ENCODE results near the gene RBM19. TPM values are rescaled to one million over a fixed set of nuclear protein-coding genes. Genes with fewer than 3 reads are reported as not detected.
A peak's percentile ranks its signal among the peaks of the same experiment; 100 is the strongest.

RBM19 gene
- total RNA-seq, 2 experiments from 2014 or later = 66.9 to 67.7 TPM

GRCh38 chr12:113926788-113927187 lies 39.3 kb downstream of the RBM19 start:
- intact Hi-C loops (cut with micrococcal nuclease) = no loop called here
- CTCF ChIA-PET = no interaction called here
- Mint-ChIP-seq H3K4me1 (ENCODE audit: low read depth) (peaks cover 25% of the 10 kb centered on the region), H3K27ac (no peak overlapping the region), H3K27me3 (no peaks in the 10 kb centered on the region), H3K4me3 (no peak overlapping the region), H3K9me3 (no peaks in the 10 kb centered on the region), H3K36me3 (ENCODE audit: low read depth) (peaks cover 58% of the 10 kb centered on the region)
- ATAC-seq = no peak
- TF ChIP-seq, protein P1, sequence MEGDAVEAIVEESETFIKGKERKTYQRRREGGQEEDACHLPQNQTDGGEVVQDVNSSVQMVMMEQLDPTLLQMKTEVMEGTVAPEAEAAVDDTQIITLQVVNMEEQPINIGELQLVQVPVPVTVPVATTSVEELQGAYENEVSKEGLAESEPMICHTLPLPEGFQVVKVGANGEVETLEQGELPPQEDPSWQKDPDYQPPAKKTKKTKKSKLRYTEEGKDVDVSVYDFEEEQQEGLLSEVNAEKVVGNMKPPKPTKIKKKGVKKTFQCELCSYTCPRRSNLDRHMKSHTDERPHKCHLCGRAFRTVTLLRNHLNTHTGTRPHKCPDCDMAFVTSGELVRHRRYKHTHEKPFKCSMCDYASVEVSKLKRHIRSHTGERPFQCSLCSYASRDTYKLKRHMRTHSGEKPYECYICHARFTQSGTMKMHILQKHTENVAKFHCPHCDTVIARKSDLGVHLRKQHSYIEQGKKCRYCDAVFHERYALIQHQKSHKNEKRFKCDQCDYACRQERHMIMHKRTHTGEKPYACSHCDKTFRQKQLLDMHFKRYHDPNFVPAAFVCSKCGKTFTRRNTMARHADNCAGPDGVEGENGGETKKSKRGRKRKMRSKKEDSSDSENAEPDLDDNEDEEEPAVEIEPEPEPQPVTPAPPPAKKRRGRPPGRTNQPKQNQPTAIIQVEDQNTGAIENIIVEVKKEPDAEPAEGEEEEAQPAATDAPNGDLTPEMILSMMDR (IDR thresholded peaks at IDR 0.05) = no peak
- DNase-seq = peak; percentile 2
- POLR2A ChIA-PET = no interaction called here

- DNase-seq (no peak), ATAC-seq (no peak)
- ChIA-PET POLR2A (no interaction called here), CTCF (no interaction called here)
- H3K4me1 Mint-ChIP-seq (ENCODE audit: low read depth) = peaks cover 6% of the 10 kb centered on the region
- H3K9me3 Mint-ChIP-seq = no peaks in the 10 kb centered on the region
- intact Hi-C loops (cut with micrococcal nuclease) = no loop called here
- H3K27me3 Mint-ChIP-seq = no peaks in the 10 kb centered on the region
- H3K36me3 Mint-ChIP-seq (ENCODE audit: low read depth) = peaks cover 66% of the 10 kb centered on the region
- TF ChIP-seq, protein P1 (IDR thresholded peaks at IDR 0.05) = no peak
- H3K4me3 Mint-ChIP-seq = no peak overlapping the region
- no peak overlapping the region for H3K27ac Mint-ChIP-seq
Observed at GRCh38 chr12:113924341-113924740, 41.8 kb downstream of the RBM19 start.

- ATAC-seq = no peak
- H3K4me1 Mint-ChIP-seq (ENCODE audit: low read depth) = peaks cover 2% of the 10 kb centered on the region
Observed at GRCh38 chr12:113923251-113923650, 42.9 kb downstream of the RBM19 start.

GRCh38 chr12:113921430-113921829 lies 44.7 kb downstream of the RBM19 start:
- no peaks in the 10 kb centered on the region for H3K4me1 Mint-ChIP-seq (ENCODE audit: low read depth)
- DNase-seq (no peak), ATAC-seq (no peak)
- ChIA-PET POLR2A (interaction anchor here (0.6 kb wide), 1 partner anchor 11 kb away, joined by 3 read pairs; no protein-coding TSS in a partner anchor), CTCF (no interaction called here)
- H3K27ac Mint-ChIP-seq = no peak overlapping the region
- no peaks in the 10 kb centered on the region for H3K27me3 Mint-ChIP-seq
- H3K9me3 Mint-ChIP-seq = no peaks in the 10 kb centered on the region
- peaks cover 57% of the 10 kb centered on the region for H3K36me3 Mint-ChIP-seq (ENCODE audit: low read depth)
- intact Hi-C loops (cut with micrococcal nuclease) = no loop called here
- TF ChIP-seq, protein P1 (IDR thresholded peaks at IDR 0.05) = no peak
- H3K4me3 Mint-ChIP-seq = no peak overlapping the region

More at GRCh38 chr12:113923251-113923650, 42.9 kb downstream of the RBM19 start:
- ChIA-PET POLR2A (interaction anchor here (1.3 kb wide), 1 partner anchor 16 kb away, joined by 4 read pairs; no protein-coding TSS in a partner anchor), CTCF (no interaction called here)
- peaks cover 60% of the 10 kb centered on the region for H3K36me3 Mint-ChIP-seq (ENCODE audit: low read depth)
- H3K9me3 Mint-ChIP-seq = no peaks in the 10 kb centered on the region
- no peak for DNase-seq
- no peaks in the 10 kb centered on the region for H3K27me3 Mint-ChIP-seq
- intact Hi-C loops (cut with micrococcal nuclease) = no loop called here
- H3K4me3 Mint-ChIP-seq = no peak overlapping the region
- no peak overlapping the region for H3K27ac Mint-ChIP-seq
- TF ChIP-seq, protein P1 (IDR thresholded peaks at IDR 0.05) = no peak

DNA sequence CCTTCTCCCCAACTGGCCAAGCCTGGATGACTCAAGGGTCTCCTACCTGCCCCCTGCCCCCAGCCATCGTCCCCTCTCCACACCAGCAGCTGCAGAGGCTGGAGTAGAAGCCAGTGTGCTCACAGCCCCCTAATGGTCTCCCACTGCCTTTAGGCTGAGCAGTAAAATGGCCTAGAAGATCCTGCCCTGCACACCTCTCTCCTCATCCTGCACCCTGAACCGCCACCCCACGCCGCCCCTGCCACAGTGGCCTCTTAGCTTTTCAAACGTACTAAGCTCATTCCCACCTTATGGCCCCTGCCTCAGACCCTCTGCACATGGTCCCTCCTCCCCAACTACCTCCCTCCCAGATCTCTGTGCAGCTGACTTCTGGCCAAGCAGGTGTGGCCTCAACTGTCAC lies 46.3 kb downstream of the RBM19 start:
- ATAC-seq (no peak), DNase-seq (no peak)
- ChIA-PET POLR2A (no interaction called here), CTCF (interaction anchor here (0.6 kb wide), 1 partner anchor 606 kb away, joined by 3 read pairs; no protein-coding TSS in a partner anchor)
- Mint-ChIP-seq H3K4me3 (no peak overlapping the region), H3K4me1 (ENCODE audit: low read depth) (no peaks in the 10 kb centered on the region), H3K27me3 (no peaks in the 10 kb centered on the region), H3K27ac (no peak overlapping the region), H3K36me3 (ENCODE audit: low read depth) (peaks cover 57% of the 10 kb centered on the region), H3K9me3 (no peaks in the 10 kb centered on the region)
- intact Hi-C loops (cut with micrococcal nuclease) = no loop called here
- TF ChIP-seq, protein P1 (IDR thresholded peaks at IDR 0.05) = no peak
